Measurements from ENCODE around the gene KLF14. TPM values are rescaled to one million over a fixed set of nuclear protein-coding genes. Genes with fewer than 3 reads are reported as not detected.

KLF14 gene
- total RNA-seq, 1 donor from 2014 or later = not detected

DNA sequence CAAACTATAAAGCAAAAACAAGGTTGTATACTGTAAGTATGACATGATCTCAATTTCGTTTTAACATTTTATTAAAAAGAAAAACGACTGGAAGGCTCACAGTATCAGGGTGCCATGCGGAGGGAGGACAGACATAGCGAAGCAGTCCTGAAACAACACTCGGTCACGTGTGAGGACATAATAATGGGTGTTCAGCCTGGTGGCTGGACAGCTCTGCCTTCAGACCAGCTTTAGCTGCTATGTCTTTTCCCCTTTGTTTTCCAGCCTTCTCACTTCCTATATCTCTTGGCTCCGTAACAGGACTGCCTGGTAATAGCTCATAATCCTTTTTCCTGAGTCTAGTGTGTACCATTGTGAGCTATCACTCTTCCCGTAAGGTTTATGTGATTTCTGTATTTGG is 18.4 kb upstream of the KLF14 start:
- no peaks in the 10 kb centered on the region for H3K36me3 Mint-ChIP-seq

DNA sequence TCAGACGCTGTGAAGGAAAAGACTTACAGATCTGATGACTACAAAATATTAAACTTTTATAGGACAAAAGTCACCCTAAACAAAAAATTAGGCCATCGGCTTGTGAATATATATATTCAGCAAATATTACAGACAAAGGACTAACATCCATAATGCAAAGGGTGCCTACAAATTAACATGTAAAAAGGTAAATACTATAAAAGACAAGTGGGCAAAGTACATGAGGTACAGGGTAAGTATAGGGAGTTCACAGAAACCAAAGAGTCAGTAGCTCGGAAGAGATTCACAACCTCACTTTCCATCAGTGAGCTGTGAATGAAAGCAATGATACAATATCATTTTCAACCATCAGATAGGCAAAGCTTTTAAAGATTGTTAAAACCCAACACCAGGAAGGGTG is 16.7 kb upstream of the KLF14 start:
- H3K9me3 ChIP-seq (ENCODE audit: low read depth) = no peaks in the 10 kb centered on the region
- H3K9ac ChIP-seq = no peak overlapping the region
- peaks cover 2% of the 10 kb centered on the region for H3K27me3 Mint-ChIP-seq (ENCODE audit: insufficient read depth, low read depth)
- TF ChIP-seq, protein P1, sequence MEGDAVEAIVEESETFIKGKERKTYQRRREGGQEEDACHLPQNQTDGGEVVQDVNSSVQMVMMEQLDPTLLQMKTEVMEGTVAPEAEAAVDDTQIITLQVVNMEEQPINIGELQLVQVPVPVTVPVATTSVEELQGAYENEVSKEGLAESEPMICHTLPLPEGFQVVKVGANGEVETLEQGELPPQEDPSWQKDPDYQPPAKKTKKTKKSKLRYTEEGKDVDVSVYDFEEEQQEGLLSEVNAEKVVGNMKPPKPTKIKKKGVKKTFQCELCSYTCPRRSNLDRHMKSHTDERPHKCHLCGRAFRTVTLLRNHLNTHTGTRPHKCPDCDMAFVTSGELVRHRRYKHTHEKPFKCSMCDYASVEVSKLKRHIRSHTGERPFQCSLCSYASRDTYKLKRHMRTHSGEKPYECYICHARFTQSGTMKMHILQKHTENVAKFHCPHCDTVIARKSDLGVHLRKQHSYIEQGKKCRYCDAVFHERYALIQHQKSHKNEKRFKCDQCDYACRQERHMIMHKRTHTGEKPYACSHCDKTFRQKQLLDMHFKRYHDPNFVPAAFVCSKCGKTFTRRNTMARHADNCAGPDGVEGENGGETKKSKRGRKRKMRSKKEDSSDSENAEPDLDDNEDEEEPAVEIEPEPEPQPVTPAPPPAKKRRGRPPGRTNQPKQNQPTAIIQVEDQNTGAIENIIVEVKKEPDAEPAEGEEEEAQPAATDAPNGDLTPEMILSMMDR (IDR thresholded peaks at IDR 0.05) = no peak
- no peak for TF ChIP-seq EZH2 (IDR thresholded peaks at IDR 0.05)
- H3K9me3 Mint-ChIP-seq = no peaks in the 10 kb centered on the region
- H3K27ac Mint-ChIP-seq = no peak overlapping the region
- H3K4me1 ChIP-seq = no peaks in the 10 kb centered on the region
- H3F3A ChIP-seq (ENCODE audit: low read depth) = no peaks in the 10 kb centered on the region
- DNase-seq (ENCODE audit: low spot score) = no peak
- no peaks in the 10 kb centered on the region for H3K36me3 ChIP-seq
- H3K4me2 ChIP-seq = no peak overlapping the region
- H3K4me3 Mint-ChIP-seq = no peak overlapping the region
- no peaks in the 10 kb centered on the region for H4K20me1 ChIP-seq (ENCODE audit: low read depth)
- H3K27me3 ChIP-seq = peaks cover 15% of the 10 kb centered on the region
- no peaks in the 10 kb centered on the region for H3K4me1 Mint-ChIP-seq
- H3K27ac ChIP-seq = no peak overlapping the region
- H3K79me2 ChIP-seq (ENCODE audit: low read depth) = no peaks in the 10 kb centered on the region
- H2AFZ ChIP-seq (replicated peaks) = no peak overlapping the region
- no peak overlapping the region for H3K4me3 ChIP-seq
- H3K36me3 Mint-ChIP-seq = no peaks in the 10 kb centered on the region

More for the DNA sequence above, 18.4 kb upstream of the KLF14 start:
- Histone ChIP-seq H4K20me1 (ENCODE audit: low read depth) (no peaks in the 10 kb centered on the region), H3K4me2 (no peak overlapping the region), H3K79me2 (ENCODE audit: low read depth) (no peaks in the 10 kb centered on the region), H3K4me1 (no peaks in the 10 kb centered on the region), H3K4me3 (no peak overlapping the region), H3K27ac (no peak overlapping the region), H3K36me3 (no peaks in the 10 kb centered on the region), H3K27me3 (no peaks in the 10 kb centered on the region), H3F3A (ENCODE audit: low read depth) (no peaks in the 10 kb centered on the region), H3K9ac (no peak overlapping the region), H3K9me3 (ENCODE audit: low read depth) (no peaks in the 10 kb centered on the region), H2AFZ (replicated peaks) (no peak overlapping the region)
- Mint-ChIP-seq H3K27ac (no peak overlapping the region), H3K4me3 (no peak overlapping the region), H3K9me3 (no peaks in the 10 kb centered on the region), H3K4me1 (no peaks in the 10 kb centered on the region), H3K27me3 (ENCODE audit: insufficient read depth, low read depth) (peaks cover 6% of the 10 kb centered on the region)
- no peak for TF ChIP-seq EZH2 (IDR thresholded peaks at IDR 0.05)
- no peak for DNase-seq (ENCODE audit: low spot score)

DNA sequence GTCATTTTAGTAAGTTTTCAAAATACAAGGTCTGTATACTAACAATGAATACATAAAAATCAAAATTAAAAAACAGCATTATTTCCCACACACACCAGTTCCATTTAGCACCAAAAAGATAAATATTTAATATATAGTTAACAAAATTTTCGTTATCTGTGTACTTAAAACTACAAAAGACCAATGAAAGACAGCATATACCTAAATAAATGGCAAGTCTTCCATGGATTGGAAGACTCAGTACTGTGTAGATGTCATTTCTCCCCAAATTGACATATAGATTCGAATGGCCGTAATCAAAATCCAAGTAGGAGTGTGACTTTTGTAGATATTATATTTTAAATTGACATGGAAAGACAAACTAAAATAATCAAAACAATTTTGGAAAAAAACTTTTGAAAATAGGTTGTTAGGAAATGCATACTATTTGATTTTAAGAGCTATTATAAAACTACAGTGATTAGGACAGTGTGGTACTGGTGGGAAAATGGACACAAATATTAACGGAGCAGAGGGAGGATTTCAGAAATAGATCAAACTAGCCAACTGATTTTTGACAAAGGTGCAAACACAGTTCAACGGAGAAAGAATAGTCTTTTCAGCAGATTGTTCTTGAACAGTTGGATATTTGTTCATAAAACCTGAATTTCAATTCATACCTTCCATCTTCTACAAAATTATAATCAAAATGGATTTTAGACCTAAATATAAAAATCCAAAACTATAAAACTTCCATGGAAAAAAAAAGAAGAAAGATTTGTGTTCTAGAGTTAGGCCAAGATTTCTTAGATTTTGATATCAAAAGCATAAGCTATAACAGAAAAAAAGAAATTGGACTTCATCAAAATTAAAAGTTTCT is 14.8 kb upstream of the KLF14 start:
- Mint-ChIP-seq H3K9me3 (no peaks in the 10 kb centered on the region), H3K27ac (no peak overlapping the region), H3K27me3 (ENCODE audit: insufficient read depth, low read depth) (no peaks in the 10 kb centered on the region), H3K36me3 (no peaks in the 10 kb centered on the region), H3K4me3 (no peak overlapping the region), H3K4me1 (no peaks in the 10 kb centered on the region)
- no peaks in the 10 kb centered on the region for H3K36me3 ChIP-seq
- H3F3A ChIP-seq (ENCODE audit: low read depth) = no peaks in the 10 kb centered on the region
- H3K27me3 ChIP-seq = peaks cover 34% of the 10 kb centered on the region
- no peaks in the 10 kb centered on the region for H3K4me1 ChIP-seq
- H2AFZ ChIP-seq (replicated peaks) = no peak overlapping the region
- no peaks in the 10 kb centered on the region for H3K79me2 ChIP-seq (ENCODE audit: low read depth)
- DNase-seq (ENCODE audit: low spot score) = no peak
- H3K9ac ChIP-seq = no peak overlapping the region
- TF ChIP-seq, protein P1 (IDR thresholded peaks at IDR 0.05) = no peak
- TF ChIP-seq EZH2phosphoT487 (IDR thresholded peaks at IDR 0.05) = no peak
- no peak for TF ChIP-seq EZH2 (IDR thresholded peaks at IDR 0.05)
- H3K4me3 ChIP-seq = no peak overlapping the region
- no peak overlapping the region for H3K27ac ChIP-seq
- no peaks in the 10 kb centered on the region for H3K9me3 ChIP-seq (ENCODE audit: low read depth)
- no peaks in the 10 kb centered on the region for H4K20me1 ChIP-seq (ENCODE audit: low read depth)
- H3K4me2 ChIP-seq = no peak overlapping the region

DNA sequence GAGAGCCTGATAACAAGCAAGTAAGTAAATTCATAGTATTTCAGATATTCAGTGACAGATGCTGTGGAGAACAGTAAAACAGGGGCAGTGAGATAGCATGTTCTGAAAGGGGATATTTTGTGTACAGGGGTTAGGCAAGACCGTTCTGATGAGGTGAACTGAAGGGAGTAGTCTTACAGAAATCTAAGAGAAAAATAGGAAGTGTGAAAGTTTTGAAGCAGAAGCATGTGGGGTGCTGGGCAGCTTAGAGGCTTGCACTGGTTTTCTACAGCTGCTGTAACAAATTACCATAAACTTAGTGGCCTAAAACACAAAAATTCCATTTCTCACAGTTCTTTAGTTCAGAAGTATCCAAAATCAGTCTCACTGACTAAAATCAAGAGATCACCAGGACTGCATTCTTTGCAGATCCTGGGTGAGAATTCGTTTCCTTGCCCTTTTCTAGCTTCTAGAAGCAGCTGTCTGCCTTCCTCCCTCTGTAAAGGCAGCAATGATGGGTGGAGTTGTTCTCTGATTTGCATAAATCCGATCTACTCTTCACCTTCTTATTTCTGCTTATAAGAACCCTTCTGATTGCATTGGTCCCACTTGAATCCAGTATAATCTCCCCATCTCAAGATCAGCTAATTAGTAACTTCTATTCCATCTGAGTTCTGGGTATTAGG is 7.5 kb upstream of the KLF14 start:
- Mint-ChIP-seq H3K36me3 (no peaks in the 10 kb centered on the region), H3K9me3 (no peaks in the 10 kb centered on the region), H3K4me1 (no peaks in the 10 kb centered on the region), H3K4me3 (no peak overlapping the region), H3K27ac (no peak overlapping the region), H3K27me3 (ENCODE audit: insufficient read depth, low read depth) (peaks cover 10% of the 10 kb centered on the region)
- Histone ChIP-seq H4K20me1 (ENCODE audit: low read depth) (no peaks in the 10 kb centered on the region), H3K9me3 (ENCODE audit: low read depth) (no peaks in the 10 kb centered on the region), H2AFZ (replicated peaks) (no peak overlapping the region), H3F3A (ENCODE audit: low read depth) (no peaks in the 10 kb centered on the region), H3K4me3 (no peak overlapping the region), H3K4me2 (peak overlapping the region; percentile 4), H3K36me3 (no peaks in the 10 kb centered on the region), H3K4me1 (peaks cover 4% of the 10 kb centered on the region), H3K27me3 (peaks cover 84% of the 10 kb centered on the region), H3K27ac (no peak overlapping the region), H3K79me2 (ENCODE audit: low read depth) (no peaks in the 10 kb centered on the region), H3K9ac (no peak overlapping the region)
- no peak for DNase-seq (ENCODE audit: low spot score)
- TF ChIP-seq EZH2 (IDR thresholded peaks at IDR 0.05) (no peak), EZH2phosphoT487 (IDR thresholded peaks at IDR 0.05) (no peak)
- TF ChIP-seq, protein P1 (IDR thresholded peaks at IDR 0.05) = no peak

Data from neural progenitor cell (in vitro differentiated cells).